DND-41 (cell line): Measurements from ENCODE around the gene THBS2.
"Not testable (repeated sequence)": the region's sequence is repeated elsewhere in the genome, so short reads cannot be mapped to it uniquely, and the experiment has no call there.

Source experiments
- CTCF ChIP-seq: IDR thresholded peaks from 2 replicates; pipeline ENCODE4 v1.5.1; 2012; ENCODE audit warnings: borderline replicate concordance, low read length, moderate library complexity, mild to moderate bottlenecking; ENCODE audit not compliant: poor library complexity, severe bottlenecking; ENCODE audit errors: extremely low read depth
- EZH2 ChIP-seq: IDR thresholded peaks from 3 replicates; pipeline ENCODE4 v1.6.1; 2012; ENCODE audit warnings: borderline replicate concordance, low read depth, mild to moderate bottlenecking, moderate library complexity, low read length, inconsistent platforms; ENCODE audit not compliant: severe bottlenecking

GRCh38 chr6:169214789-169215188, 38.9 kb downstream of the THBS2 start:
- TF ChIP-seq CTCF, EZH2: not testable (repeated sequence)
